OCI-M2 (cell line): ENCODE measurements around the gene SIK2.

ENCODE experiments used
- DNase-seq: peaks from one replicate; lab custom pipeline; 2025; ENCODE audit not compliant: unreplicated experiment; lab: John Stamatoyannopoulos, UW

SIK2 gene

DNA sequence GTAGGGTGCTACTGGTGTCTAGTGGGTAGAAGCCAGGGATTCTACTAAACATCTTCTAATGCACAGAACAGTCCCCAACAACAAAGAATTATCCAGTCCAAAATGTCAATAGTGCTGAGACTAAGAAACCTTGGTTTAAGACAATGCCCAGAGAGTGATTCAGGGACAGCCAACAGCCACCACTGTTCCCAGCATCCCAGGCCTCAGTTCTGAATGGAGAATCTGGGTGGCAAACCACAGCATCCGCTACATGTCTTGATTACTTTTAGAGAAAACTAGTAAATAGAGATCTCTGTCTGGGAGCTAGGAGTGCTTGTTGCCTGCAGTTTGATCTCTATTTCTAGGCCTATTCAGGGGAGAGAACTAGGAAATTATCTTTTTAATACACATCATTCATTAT is 20.9 kb upstream of the SIK2 start:
- no peak for DNase-seq

DNA sequence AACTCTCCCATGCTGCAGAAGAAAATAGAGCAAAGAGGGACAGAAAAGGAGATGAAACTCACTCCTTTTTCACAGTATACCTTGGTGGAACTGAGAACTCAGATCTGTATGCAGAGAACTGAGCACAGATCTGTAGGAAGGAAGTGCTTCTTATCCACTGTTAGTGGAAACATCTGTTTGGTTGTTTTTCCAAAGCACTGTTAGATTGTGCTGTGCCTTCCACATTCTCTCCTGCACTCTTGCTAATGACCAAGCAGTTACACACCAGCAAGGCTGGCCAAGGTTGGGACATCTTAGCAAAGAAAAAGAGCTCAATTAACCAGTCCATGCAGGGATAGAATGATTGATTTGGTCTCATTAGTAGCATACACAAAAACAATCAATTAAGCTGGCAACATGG is 20.1 kb upstream of the SIK2 start:
- no peak for DNase-seq

DNA sequence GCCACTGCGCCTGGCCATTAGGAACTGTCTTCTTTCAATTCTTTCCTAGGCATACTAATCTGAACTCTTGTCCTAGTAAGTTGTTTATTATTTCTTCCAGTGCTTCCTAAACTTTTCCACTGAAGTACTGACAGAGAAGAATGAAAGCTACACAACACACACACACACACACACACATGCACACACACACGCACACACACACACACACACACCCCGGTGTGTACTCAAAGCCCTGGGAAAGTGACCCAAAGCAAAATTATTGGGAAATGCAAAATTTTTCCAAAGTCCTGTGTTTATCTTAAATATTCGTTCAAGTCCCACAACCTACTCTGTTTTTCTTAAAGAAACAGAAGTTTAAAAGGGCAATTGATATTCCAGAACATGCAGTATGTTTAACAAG is 19.4 kb upstream of the SIK2 start:
- no peak for DNase-seq

DNA sequence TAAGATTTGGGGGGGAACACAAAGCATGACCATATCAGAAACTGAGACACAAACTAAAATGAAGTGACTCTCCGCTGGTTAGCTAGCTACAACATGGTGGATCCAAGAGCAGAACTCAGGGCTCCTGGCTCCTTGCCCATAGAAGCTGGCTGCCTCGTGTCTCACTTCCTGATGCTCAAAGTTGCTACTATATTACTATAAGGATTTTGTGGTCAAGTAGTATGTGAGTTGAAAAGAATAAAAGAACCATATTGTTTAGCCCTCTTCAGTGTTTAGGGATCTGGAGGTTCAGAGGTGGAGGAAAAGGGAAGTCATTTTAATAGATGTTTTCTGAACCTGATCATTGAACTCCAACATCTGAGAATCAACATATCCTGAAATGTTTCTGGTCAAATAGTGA is 16.9 kb upstream of the SIK2 start:
- DNase-seq: no peak

DNA sequence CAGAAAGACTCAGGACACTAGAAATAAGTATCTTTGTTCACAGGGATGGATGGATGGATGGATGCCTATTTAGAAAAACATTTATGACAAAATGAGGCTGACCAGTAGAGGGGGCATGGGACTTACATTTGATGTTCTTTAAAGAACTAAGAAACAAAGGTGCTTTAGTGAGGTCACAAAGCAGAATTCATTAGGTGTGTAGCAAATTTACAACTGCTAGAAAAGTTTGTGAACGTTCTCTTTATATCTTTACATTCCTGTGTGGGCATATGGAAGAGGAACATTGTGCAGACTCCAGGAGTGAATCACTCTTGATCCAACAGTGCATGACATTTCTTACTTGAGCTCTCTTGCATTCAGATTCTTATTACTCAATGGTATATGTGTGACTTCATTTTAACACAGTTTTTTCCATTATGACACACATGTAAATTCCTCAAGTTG is 15.8 kb upstream of the SIK2 start:
- no peak for DNase-seq

DNA sequence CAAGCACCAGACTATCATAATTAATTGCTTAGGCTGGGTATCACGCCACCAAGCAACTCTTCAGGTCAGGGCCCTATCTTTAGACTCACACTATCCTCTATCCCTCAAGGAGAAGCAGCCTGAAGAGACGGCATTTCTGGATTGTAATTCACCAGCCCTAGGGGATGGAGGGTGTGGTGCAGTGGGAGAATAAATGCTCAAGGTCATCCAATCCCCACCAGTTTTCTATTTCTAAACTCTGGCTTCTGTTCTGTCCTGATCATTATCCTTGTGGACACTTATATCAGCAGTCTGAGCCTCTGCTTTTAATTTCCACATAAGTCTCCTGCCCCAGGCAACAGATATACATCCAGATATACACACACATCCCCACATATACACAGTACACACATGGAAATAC is 13.1 kb upstream of the SIK2 start:
- no peak for DNase-seq

DNA sequence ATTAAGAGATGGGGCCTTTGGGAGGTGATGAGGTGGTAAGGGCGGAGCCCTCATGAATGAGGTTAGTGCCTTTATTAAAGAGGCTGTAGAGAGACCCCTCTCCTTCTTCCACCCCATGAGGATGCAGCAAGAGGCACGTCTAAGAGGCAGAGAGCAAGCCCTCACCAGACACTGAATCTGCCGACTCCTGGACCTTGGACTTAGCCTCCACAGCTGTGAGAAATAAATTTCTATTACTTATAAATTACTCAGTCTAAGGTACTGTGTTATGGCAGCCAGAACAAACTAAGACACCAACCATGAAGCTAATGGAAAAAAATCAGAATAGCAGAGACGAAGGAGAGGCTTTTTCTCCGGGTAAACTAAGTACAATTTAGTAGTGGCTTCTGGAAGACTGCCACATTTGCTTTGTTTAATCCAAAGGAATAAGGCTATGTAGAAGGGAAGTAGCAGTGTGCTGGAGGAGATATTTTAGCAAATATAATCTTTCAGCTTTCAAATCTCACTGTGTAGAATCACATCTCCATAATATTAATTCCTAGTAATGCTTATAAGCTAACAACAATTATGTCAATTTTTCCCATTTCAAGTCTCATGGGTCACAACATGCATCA is 12.3 kb upstream of the SIK2 start:
- DNase-seq: no peak

DNA sequence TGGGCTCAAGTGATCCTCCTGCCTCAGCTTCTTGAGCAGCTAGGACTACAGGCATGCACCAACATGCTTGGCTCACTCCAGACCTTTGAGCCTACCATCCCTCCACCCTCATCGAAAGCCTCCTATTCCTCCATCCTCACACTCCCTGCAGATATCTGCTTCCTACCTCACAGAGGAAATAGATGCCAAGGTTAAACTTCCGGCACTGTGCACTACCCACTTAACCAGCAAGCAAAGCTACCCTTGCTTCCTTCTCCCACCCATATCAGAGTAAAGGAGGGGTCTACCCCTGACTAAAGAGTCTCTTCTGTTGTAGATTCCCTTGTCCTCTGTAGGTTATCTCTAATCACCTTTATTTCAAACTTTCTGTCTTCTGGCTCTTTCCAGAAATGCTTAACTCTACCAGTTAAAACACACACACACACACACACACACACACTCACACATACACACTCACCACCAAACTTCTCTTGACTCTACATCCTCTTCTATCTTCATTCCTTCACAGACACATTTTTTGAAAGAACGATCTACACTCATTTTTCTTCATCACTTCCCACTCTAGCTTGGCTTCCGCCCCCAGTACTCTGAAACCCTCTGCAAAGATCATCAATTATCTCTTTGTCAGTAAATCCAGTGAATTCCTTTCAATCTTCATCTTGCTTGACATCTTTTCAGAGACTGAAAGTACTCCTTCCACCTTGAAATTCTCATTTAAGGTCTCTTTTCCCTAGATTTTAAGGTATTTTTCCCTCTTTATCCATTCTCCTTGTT is 10.9 kb upstream of the SIK2 start:
- no peak for DNase-seq

DNA sequence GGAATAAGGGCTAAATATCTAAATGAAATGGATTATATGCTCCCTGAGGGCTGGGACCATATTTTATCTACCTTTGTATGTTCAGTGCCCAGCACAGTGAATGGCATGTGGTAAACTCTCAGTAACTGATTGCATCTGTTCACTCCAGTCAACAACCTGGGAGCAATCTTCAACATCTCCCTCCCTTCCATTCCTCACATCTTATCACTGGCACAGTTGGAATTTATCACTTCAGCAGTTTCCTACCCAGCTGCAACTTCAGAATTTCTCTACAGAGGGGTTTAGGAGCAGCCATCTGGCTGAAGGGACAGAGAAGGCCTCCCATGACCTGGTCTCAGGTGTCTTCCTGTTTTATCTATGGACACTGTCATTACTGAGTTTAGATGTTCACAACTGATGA is 9.8 kb upstream of the SIK2 start:
- DNase-seq: no peak

DNA sequence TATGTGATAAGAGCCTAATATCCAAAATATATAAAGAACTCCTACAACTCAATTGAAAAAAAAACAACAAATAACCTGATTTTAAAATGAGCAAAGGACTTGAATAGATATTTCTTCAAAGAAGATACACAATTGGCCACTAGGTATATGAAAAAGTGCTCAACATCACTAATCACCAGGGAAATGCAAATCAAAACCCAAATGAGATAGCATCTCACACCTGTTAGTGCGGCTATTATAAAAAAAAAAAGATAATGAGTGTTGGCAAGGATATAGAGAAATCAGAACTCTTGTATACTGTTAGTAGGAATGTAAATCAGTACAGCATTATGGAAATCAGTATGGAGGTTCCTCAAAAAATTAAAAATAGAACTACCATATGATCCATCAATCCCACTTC is 5.9 kb upstream of the SIK2 start:
- DNase-seq: no peak

DNA sequence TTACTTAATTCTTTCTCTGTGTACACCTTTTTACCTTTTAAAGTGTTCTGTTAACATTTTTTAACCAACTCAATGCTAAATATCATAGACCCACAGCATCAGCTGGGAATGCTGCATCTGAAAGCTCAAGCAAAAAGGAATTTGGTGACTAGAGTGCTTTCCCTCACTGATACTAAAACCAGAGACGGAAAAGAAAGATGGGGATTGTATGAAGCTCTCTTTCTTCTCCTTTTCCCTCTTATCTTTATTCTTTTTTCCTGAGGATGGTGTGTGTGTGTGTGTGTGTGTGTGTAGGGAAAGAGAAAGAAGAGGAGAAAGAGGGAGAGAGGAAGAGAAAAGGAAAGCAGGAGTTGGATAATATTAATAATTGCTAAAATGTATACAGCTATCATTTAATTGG is 4.1 kb upstream of the SIK2 start:
- no peak for DNase-seq

DNA sequence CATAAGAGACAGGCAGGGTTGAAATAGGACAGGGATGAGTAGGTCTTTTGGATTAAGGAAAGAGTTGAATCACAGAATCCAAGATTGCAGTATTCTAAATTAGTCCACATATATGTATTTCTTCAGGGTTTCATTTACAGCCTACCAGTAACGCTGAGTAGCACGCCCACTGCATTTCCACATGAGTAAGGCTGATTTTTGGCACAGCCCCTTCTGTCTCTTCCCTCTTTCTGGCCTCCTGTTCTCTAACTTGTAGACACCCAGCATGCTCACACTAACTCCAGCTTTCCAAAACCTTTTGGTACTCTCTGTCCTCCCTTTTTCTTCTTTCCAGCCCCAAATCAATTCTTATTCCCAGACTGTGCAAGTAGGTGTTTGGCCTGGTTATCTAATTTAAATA is 3.7 kb upstream of the SIK2 start:
- no peak for DNase-seq

DNA sequence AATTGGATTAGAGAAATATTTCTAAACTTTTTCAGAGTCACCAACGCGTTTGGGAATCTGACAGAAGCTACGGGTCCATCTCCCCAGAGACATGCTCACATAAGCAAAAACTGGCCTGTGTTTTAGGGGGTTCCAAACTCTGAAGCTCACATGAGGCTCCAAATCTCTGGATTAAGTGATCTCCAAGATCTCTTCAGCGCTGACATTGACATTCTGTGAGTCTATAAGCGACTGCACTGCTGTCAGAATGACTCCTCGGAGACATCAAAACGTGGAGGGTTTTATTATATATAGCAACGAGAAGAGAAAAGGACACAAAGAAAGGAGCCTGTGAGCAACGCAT is 642 bp upstream of the SIK2 start:
- DNase-seq: no peak

DNA sequence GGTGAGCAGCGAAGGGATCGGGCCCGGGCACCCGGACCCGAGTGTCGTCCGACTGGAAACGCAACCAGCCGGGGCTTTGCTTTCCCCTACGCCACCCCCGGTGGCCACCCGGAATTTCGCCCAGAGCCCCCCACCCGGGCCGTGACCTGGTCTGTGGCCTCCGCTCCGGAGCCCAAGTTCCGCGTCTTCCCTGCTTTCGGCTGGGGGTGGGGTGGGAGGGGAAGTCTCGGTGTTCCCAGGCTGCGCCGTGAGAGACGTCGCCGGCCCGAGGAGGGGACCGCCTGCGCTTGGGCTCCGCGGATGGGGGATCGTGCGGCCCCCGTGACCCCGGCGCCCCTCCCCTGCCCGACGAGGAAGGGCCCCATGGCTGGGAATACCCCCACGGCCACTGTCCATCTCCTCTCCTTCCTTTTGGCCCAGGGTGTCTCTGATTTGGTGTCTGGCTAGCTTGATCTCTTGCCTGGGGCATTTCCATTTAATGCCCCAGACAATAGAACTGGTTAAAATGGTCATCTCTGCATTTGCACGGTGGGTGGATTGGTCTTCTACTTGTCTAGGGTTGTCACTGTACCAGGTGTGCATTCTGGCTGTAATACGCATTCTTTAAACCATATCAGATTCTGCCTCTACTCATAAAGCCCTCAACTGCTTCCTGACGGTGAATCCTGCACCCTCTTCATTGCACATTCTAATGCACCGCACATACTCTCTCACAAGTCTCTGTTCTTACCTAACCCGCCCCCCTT is 789 bp downstream of the SIK2 start:
- DNase-seq: no peak

DNA sequence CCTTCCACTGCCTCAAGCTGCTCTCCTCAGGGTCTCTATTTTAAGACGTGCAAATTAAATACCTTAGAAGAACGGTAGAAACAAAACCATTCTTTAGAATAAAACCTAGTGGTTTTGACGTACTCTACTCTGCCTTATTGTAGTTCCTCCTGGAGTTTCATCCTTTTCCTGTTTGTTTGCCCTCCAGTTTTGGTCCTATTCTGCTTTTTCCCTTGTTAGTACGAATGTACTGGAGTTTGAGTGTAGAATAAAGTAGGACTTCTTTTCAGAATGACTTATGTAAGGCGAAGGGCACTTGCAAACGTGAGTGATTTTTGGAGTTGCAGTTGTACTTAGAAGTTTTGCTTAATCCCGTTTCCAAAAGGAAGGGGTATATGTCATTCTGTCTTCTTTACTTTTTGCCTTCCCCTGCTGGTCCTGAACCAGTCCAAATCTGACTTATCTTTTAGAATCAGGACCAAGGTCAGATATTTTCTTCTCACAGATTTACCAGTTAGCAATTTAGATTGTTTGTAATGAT is 1.4 kb downstream of the SIK2 start:
- DNase-seq: no peak

DNA sequence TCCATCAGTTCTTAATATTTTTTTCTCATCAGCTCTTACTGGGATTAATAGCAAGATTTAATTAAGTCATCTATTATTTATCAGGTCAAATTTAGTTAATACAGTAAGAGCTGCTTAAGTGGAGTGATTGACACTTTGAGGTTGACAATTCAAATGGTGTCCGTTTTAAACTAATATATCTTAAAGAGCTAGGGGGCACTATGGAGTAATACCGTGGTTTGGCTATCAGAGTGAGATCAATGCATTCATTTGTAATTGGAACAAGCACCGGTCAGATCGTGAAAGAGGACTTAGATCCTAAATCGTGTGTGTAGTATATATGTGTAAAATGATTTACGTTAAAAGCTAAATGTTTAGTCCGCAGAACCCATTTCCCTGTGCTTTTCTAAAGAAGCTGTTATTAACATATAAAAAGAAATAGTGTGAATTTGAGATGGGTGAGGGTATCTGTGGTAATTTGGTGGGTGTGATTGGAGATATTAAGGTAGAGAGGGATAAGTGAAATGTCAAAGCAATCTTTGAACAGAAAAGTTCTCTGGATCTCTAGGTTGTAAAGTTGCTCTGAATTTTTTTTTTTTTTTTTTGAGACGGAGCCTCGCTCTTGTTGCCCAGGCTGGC is 2.3 kb downstream of the SIK2 start:
- peak; percentile 22 for DNase-seq

DNA sequence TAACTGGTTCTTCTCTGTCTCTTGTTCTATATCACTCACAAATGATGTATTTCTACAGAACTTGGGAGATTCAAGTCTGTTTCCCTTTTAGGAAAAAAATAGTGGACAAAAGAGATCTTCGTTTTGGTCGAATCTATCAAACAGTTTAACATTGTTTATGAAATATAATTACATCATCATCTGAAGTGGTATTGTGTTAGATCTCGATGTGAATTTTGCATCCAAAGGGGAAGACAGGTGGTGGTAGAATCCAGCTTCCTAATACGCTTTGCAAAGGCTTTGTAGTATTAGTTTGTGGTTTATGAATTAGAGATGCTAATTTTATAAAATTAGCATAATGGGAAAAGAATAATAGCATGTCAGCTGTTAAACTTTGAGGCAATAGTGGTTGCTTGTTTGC is 3.4 kb downstream of the SIK2 start:
- DNase-seq: no peak

DNA sequence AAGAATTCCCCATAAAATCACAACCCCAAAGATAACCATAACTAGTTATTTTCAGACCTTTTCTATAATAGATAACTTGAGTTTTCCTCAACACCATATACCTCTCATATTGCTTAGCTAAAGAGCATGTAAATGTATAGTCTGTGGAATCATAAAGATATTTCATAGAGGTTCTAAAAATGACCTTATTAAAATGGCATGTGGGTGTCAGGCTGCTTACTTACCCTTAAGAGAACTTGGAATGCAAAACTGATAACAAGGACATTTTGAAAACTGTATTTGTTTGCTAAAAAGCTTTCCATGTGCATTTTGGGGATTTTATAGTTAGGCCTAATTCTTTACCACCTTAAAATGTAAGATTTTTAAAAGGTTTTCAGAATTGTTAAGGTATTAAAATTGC is 4.7 kb downstream of the SIK2 start:
- DNase-seq: no peak

DNA sequence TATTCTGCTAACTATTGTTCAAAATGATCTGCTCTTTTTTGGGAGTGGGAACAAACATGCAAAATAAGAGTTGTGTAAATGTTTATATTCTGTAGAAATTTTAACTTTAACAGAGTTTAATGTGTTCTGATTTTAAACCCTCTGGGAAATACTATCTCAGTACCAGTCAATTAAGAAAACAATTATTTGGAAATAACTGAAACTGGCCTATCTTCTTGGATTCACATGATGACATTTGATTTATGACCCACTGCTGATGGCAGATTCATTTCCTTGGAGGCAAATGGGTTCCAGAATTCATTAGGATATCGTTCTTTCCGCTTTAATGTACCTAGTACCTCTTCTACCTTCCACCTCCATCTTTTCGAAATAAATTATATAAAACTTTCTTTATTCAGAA is 5.5 kb downstream of the SIK2 start:
- DNase-seq: no peak

DNA sequence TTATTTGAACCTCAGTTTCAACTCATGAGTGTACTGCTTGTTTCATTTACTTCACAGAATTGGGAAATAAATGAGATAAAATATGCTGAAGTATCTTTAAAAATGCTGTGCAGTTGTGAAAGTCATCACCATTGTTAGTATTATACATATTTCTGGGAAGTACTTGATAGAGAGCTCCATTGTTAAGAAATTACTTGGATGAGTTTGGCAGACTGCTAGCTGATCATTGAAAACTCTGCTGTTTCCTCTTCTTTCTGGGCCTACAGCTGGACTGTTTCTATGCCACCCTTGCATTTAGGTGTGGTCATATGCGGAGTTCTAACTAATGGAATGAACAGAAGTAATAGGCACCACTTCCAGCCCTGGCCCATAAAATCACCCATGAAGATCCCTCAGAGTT is 10.0 kb downstream of the SIK2 start:
- no peak for DNase-seq

DNA sequence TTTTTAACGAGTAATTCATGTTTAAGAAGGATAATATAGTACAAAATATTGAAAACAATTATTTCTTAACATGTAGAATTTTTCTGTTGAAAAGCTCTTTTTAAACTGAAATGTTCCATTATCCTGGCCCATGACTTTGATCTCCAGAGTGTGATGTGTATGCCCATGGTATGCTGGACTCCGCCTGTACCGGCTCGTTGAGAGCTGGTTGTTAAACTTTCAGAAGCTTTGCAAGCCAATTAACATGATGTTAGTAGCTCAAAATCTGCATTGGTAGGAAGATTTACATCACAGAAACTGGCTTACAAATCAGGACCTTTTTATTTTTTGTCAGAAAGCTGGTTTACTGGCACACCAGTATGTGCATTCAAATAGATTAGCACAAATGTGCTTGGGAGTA is 15.0 kb downstream of the SIK2 start:
- DNase-seq: no peak

DNA sequence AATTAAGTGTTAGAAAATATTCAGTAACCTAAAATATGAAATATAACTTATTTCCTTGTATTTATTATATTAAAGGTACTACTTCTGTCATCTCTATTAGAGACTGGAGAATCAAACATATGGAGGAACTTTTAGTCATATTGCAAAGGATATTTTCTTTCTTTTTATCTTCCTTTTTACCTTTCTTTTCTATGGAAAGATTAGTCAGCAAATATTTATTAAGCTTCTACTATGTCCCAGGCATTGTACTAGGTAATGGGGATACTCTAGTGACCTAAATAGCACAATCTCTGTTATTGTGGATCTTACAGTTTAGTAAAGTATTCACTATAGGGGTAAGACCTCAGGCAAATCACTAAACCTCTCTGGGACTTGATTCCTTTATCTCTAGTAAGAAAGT is 18.3 kb downstream of the SIK2 start:
- no peak for DNase-seq
